Measurements from ENCODE around the gene CLCF1.

GRCh38 chr11:67345920-67346819 lies 27.2 kb downstream of the CLCF1 start:
- TF ChIP-seq CTCF (optimal IDR thresholded peaks at IDR 0.05 in 1 of 3, IDR thresholded peaks at IDR 0.05 in 1 of 3, conservative IDR thresholded peaks at IDR 0.05 in 1 of 3; ENCODE audit: extremely low read depth in 1 of 3, insufficient read depth in 2 of 3, low read length in 3 of 3) (peak; percentile 45 to 87 (median 67)), EZH2 (IDR thresholded peaks at IDR 0.05; ENCODE audit: low read length) (no peak)

All from keratinocyte (primary cell).